SW 1271 (cell line): ENCODE data around the gene AGAP1.
"Not testable (repeated sequence)": the region's sequence is repeated elsewhere in the genome, so short reads cannot be mapped to it uniquely, and the experiment has no call there.

Experiments used
- DNase-seq, 2 experiments: peaks; one replicate each; lab custom pipeline; 2025; lab: John Stamatoyannopoulos, UW

The AGAP1 gene

GRCh38 chr2:236127010-236127409 is 633.2 kb downstream of the AGAP1 start:
- no peak for DNase-seq

- no peak for DNase-seq
Observed at GRCh38 chr2:236128321-236128720, 634.5 kb downstream of the AGAP1 start.

GRCh38 chr2:236129935-236130334 is 636.1 kb downstream of the AGAP1 start:
- no peak for DNase-seq

- DNase-seq: no peak
Observed at GRCh38 chr2:236130349-236130998, 636.6 kb downstream of the AGAP1 start.

- DNase-seq: no peak
Observed at GRCh38 chr2:236131073-236131692, 637.3 kb downstream of the AGAP1 start.

GRCh38 chr2:236133410-236134012 is 639.7 kb downstream of the AGAP1 start:
- no peak for DNase-seq

- DNase-seq: no peak
Observed at GRCh38 chr2:236136538-236136937, 642.7 kb downstream of the AGAP1 start.

- no peak for DNase-seq
Observed at GRCh38 chr2:236137066-236137465, 643.2 kb downstream of the AGAP1 start.

GRCh38 chr2:236141616-236142015 is 647.8 kb downstream of the AGAP1 start:
- not testable (repeated sequence) for DNase-seq

- DNase-seq: no peak
Observed at GRCh38 chr2:236143811-236144210, 650.0 kb downstream of the AGAP1 start.

GRCh38 chr2:236146436-236146835 is 652.6 kb downstream of the AGAP1 start:
- no peak for DNase-seq

GRCh38 chr2:236155406-236155805 is 661.6 kb downstream of the AGAP1 start:
- DNase-seq: no peak

- no peak for DNase-seq
Observed at GRCh38 chr2:236156095-236156859, 662.4 kb downstream of the AGAP1 start.

GRCh38 chr2:236156860-236157194 is 663.0 kb downstream of the AGAP1 start:
- DNase-seq: no peak

GRCh38 chr2:236157366-236157765 is 663.5 kb downstream of the AGAP1 start:
- DNase-seq: no peak

GRCh38 chr2:236157815-236158498 is 664.1 kb downstream of the AGAP1 start:
- DNase-seq: no peak

- DNase-seq: no peak
Observed at GRCh38 chr2:236158969-236159777, 665.3 kb downstream of the AGAP1 start.

- DNase-seq: no peak
Observed at GRCh38 chr2:236159778-236160170, 665.9 kb downstream of the AGAP1 start.

- DNase-seq: no peak
Observed at GRCh38 chr2:236160366-236161081, 666.7 kb downstream of the AGAP1 start.

- DNase-seq: no peak
Observed at GRCh38 chr2:236161082-236161462, 667.2 kb downstream of the AGAP1 start.

- no peak for DNase-seq
Observed at GRCh38 chr2:236161531-236161930, 667.7 kb downstream of the AGAP1 start.
